ENCODE measurements around the gene AGAP2. TPM values are rescaled to one million over a fixed set of nuclear protein-coding genes. Genes with fewer than 3 reads are reported as not detected.

Gene AGAP2
- total RNA-seq, 1 experiment from 2014 or later = 5.3 TPM

GRCh38 chr12:57763881-57764661, 25.5 kb upstream of the AGAP2 start:
- Mint-ChIP-seq H3K4me1 (peaks cover 27 to 40% of the 10 kb centered on the region in 2 experiments), H3K27me3 (ENCODE audit: low read depth) (peaks cover 48% of the 10 kb centered on the region), H3K27ac (no peak overlapping the region), H3K9me3 (no peaks in the 10 kb centered on the region), H3K36me3 (ENCODE audit: insufficient read depth in 1 of 3, low read depth in 3 of 3) (peaks cover 5 to 18% (median 10%) of the 10 kb centered on the region in 3 experiments; a peak in 6 of 7 replicates), H3K4me3 (peak overlapping the region; percentile 57 to 75; a peak in 4 of 5 replicates)
- no peak overlapping the region for H2BK12ac ChIP-seq (ENCODE audit: insufficient read length, low read depth, low read length)
- no peak overlapping the region for H3T11ph ChIP-seq (ENCODE audit: low read length)
- peak overlapping the region; percentile 80 for H3K4me2 ChIP-seq (ENCODE audit: insufficient read depth, insufficient read length, low read length)
- no peak overlapping the region for H2BK20ac ChIP-seq (ENCODE audit: low read depth, low read length, poor library complexity, severe bottlenecking)
- no peak overlapping the region for H4K91ac ChIP-seq (ENCODE audit: insufficient read length, low read depth, low read length)
- no peak overlapping the region for H3K27ac ChIP-seq (ENCODE audit: insufficient read length, low read depth, low read length)
- H3K14ac ChIP-seq (ENCODE audit: insufficient read depth, low read length) = no peak overlapping the region
- no peak overlapping the region for H2BK5ac ChIP-seq (ENCODE audit: insufficient read length, low read length)
- H3K9ac ChIP-seq (ENCODE audit: extremely low read depth, insufficient read length, low read length) = no peak overlapping the region
- H3K18ac ChIP-seq (ENCODE audit: insufficient read length, low read depth, low read length) = no peak overlapping the region
- H3K79me1 ChIP-seq (ENCODE audit: insufficient read depth, low read depth, low read length, poor library complexity, severe bottlenecking) = no peaks in the 10 kb centered on the region
- WGBS (ENCODE audit: extremely low coverage, insufficient read length, low lambda C conversion rate) = no CpG with 5 or more reads among the region's 6 CpGs
- no peak overlapping the region for H2BK120ac ChIP-seq (ENCODE audit: low read depth, low read length, poor library complexity, severe bottlenecking)
- H3K9me3 ChIP-seq (ENCODE audit: control insufficient read depth, low read depth, low read length) = no peaks in the 10 kb centered on the region
- no peaks in the 10 kb centered on the region for H3K79me2 ChIP-seq (ENCODE audit: insufficient read depth, low read length)
- no peak overlapping the region for H4K5ac ChIP-seq (ENCODE audit: insufficient read length, low read depth, low read length)
- H3K27me3 ChIP-seq (ENCODE audit: insufficient read depth, low read length) = peaks cover 31% of the 10 kb centered on the region; the same call in 1 of the 2 replicates
- no peak overlapping the region for H4K8ac ChIP-seq (replicated peaks; ENCODE audit: insufficient read length, low read depth, low read length)
- H2AK5ac ChIP-seq (ENCODE audit: insufficient read length, low read length) = no peak overlapping the region
- DNase-seq = no peak
- no peak overlapping the region for H3K4ac ChIP-seq (ENCODE audit: low read depth, low read length)
- peaks cover 3% of the 10 kb centered on the region; the same call in 1 of the 2 replicates for H3K4me1 ChIP-seq (ENCODE audit: insufficient read depth, low read length)
- no peaks in the 10 kb centered on the region for H4K20me1 ChIP-seq (ENCODE audit: control insufficient read depth, insufficient read depth, insufficient read length)
- TF ChIP-seq CTCF (conservative IDR thresholded peaks at IDR 0.05) = no peak
- peaks cover 25% of the 10 kb centered on the region for H3K23me2 ChIP-seq (ENCODE audit: insufficient read length, low read depth, low read length, poor library complexity, severe bottlenecking)
- H3K56ac ChIP-seq (ENCODE audit: insufficient read length, low read depth, low read length) = no peak overlapping the region
- no peak overlapping the region for H2AFZ ChIP-seq (ENCODE audit: low read length)
- no peak overlapping the region for H2BK15ac ChIP-seq (ENCODE audit: low read depth, low read length)
- H3K23ac ChIP-seq (ENCODE audit: insufficient read length, low read depth, low read length) = no peak overlapping the region

Data from H9 (cell line).